HL-60/S4 (cell line): ENCODE data around the gene ATP9A.
"Not testable (repeated sequence)": the region's sequence is repeated elsewhere in the genome, so short reads cannot be mapped to it uniquely, and the experiment has no call there.

Experiments used
- in situ Hi-C: fragments of 300-500 bp; cut with MboI; formaldehyde crosslinking; loops from 2 replicates; pipeline ENCODE4 v1.14.3; 2022; ENCODE audit warnings: low sequenced_read_pairs

The ATP9A gene

DNA sequence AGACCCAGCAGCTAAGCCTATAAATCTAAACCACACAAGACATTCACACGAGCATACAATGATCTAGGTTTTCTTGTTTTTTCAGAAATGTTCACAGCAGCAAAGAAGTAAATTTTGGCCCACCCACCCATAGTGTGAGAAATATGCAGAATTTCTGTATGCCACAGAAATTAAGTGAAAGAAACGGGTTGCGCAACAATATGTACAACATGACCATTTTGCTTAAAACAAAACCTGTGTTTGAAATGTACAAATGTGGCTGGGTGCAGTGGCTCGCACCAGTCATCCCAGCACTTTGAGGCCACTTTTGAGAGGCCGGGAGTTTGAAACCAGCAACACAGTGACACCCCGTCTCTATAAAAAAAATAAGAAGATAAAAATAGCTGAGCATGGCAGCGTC lies 24.8 kb upstream of the ATP9A start:
- in situ Hi-C loops = no loop called here

DNA sequence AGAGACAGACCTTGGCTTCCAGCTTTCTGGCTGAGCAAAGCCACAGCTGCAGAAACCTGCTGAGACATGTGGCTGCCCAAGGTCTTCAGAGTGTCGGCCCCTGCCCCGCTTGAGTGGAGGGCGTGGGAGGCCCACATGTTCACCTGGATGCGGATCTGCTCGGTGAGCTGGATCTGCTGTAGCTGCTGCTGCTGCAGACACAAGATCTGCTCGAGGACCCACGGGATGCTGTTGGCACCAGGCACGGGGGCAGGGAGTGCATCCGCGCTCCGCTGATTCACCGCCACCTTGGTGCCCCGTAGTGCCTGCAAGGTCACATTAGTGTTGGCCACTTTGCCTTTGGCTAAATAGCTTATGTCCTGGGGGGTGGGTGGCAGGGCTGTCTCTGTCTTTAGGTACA lies 23.4 kb upstream of the ATP9A start:
- in situ Hi-C loops = no loop called here

DNA sequence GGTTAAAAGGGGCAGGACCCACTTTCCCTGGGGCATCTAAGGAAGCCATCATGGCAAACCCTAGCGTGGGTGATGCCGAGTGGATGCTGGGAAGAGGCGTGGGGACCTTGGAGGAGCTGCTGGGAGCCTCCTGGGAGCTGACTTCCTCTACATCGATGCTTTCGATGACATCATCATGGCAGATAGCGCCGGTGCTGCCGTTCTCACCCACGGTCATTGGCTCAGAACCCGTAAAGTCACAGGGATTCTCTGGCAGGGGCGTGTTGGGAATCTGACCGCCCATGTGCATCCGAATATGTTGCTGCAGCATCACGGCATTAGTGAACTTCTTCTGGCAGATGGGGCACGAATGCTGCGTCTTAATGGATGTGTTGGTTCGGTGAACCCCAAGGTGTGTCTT lies 22.1 kb upstream of the ATP9A start:
- in situ Hi-C loops = no loop called here

DNA sequence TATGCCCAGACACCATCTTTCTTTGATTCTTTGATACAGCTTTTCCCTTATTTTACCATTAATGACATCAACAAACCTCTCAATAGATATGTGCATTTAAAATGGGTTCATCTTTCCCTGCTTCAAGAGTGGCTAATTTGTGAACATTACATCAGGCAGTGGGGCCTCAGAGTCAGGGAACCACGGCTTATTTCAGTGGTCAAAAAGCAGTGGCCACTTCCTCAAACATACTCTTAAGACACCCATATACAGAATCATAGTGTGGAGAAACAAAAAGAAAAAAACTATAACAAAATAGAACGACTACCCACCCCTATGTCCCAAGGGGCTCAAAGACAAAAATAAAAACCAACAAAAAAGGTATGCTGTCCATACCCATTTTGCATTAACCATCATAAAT lies 21.2 kb upstream of the ATP9A start:
- in situ Hi-C loops = no loop called here

DNA sequence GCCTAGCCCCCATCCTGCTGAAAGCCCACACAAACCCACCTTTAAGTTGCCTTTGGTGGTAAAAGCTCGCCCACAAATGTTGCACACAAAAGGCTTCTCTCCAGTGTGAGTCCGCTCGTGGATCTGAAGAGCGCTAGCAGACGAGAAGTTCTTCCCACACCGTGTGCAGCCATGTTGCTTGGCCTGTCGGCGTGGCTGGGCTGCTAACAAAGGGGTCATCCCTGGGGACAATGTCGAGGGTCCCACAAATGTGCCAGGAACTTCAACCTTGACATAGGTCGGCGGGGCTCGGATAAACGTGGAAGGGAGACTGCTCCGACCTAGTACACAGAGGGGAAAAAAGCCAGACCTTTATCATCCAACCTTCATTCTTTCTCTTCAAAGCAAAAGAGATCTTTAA lies 20.6 kb upstream of the ATP9A start:
- in situ Hi-C loops = no loop called here

DNA sequence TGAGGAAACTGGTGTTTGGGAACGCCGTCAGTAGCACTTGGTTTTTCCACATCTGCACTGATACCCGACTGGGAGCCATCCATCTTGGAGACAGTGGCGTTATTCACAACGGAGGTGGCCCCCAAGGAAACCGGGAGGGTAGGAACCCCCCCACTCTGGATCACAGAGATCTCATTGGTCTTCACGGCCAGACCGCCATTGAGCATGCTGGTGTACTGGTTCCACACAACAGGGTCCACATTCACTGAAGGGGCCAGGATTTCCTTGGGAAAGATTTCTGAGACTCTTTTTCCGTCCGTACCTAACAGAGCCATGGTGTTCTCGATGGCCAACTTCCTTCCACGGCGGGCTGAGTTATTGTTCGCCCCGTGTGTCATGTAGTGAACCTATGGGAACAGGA lies 16.1 kb upstream of the ATP9A start:
- in situ Hi-C loops = no loop called here

DNA sequence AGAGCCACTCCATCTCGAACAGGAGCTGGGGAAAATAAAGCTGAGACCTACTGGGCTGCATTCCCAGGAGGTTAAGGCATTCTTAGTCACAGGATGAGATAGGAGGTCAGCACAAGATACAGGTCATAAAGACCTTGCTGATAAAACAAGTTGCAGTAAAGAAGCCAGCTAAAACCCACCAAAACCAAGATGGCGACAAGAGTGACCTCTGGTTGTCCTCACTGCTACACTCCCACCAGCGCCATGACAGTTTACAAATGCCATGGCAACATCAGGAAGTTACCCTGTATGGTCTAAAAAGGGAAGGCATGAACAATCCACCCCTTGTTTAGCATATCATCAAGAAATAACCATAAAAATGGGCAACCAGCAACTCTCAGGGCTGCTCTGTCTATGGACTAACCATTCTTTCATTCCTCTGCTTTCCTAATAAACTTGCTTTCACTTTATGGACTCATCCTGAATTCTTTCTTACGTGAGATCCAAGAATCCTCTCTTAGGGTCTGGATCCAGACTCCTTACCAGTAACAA lies 10.1 kb upstream of the ATP9A start:
- in situ Hi-C loops = not testable (repeated sequence)

DNA sequence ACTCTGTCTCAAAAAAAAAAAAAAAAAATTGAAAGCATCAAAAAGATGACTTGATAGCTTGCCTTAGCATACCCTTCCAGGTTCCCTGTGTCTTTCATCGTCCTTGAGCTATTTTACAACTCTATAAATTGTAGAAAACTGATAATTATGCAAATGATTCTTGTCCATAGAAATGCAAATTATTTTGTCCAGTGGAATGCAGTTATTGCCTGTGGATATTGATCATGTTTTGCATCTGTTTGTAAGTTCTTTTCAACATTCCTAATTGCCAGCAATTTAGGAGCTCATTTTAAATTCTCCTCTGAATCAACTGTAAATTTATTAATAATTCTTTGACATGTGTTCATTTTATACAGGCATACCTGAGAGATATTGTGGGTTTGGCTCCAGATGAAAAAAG lies 7.1 kb upstream of the ATP9A start:
- in situ Hi-C loops = no loop called here

DNA sequence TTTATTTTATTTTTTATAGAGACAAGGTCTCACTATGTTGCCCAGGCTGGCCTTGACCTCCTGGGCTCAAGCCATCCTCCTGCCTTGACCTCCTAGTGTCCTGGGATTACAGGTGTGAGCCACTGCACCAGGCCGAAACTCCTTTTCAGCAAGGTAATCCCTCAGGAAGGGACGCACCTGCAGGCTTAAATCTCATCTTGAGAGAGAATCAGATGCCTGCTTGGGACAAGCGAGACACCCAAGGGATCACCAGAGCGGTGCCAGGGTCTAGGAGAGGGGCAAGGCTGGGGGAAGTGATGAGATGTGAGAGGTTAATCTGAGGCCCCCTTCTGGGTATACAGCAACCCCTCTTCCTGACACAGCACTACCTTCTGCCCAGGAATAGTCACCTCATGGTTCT lies 4.0 kb upstream of the ATP9A start:
- in situ Hi-C loops = no loop called here

DNA sequence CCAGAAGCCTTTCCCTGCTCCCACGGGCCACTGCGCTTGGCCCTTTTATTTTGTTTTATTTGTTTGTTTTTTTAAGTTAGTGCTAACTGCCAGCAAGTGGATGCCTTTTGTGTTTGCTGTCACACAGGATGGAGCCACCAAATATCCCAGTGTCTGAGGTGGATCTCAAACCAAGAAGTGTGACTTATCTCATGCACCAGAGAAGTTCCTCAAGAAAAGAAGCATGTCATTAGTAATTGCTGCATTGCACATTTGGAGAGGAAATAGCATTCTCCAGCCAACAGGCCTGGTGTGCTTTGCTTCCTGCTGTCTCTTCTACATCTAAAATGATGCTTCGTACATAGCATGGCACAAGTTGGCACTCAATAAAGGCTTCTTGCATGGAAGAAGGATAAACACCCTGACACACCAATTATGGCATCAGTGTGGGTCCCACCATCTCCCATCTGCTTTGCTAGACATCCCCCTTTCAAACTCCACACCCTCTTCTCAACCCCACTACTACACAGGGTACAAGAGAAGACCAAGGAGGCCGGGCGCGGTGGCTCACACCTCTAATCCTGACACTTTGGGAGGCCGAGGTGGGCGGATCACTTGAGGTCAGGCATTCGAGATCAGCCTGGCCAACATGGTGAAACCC lies 1.9 kb upstream of the ATP9A start:
- in situ Hi-C loops = no loop called here

DNA sequence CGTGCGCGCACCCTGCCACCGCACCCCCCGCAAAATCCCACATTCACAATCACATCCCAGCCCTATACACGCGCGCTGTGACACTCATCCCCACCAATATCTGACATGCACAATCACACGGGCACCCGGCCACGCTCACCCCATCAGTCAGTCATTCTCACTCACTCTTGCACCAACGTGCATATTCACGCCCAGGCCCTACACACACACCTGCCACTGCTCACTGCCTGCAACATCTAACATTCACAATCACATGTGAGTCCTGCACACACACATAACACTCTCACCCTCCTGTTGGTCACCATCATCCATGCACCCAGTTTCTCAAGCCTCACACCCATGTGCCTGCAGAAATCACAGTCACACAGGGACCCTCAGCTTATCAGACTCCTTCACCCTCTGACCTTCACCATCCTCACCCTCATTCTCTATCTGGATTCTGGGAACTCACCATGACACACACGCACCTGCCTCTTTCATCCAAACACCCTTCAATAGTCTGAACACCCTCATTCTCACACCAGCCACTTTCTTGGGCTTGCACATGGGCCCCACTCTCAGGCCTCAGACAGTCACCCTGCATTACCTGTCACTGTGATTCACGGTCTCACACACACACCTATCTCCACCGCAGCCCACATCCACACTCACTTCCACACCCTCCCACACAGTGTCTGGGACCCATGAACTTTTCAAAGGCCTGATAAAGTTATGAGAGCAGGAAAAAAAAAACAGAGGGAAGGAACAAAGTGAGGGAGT lies 748 bp upstream of the ATP9A start:
- in situ Hi-C loops = no loop called here

DNA sequence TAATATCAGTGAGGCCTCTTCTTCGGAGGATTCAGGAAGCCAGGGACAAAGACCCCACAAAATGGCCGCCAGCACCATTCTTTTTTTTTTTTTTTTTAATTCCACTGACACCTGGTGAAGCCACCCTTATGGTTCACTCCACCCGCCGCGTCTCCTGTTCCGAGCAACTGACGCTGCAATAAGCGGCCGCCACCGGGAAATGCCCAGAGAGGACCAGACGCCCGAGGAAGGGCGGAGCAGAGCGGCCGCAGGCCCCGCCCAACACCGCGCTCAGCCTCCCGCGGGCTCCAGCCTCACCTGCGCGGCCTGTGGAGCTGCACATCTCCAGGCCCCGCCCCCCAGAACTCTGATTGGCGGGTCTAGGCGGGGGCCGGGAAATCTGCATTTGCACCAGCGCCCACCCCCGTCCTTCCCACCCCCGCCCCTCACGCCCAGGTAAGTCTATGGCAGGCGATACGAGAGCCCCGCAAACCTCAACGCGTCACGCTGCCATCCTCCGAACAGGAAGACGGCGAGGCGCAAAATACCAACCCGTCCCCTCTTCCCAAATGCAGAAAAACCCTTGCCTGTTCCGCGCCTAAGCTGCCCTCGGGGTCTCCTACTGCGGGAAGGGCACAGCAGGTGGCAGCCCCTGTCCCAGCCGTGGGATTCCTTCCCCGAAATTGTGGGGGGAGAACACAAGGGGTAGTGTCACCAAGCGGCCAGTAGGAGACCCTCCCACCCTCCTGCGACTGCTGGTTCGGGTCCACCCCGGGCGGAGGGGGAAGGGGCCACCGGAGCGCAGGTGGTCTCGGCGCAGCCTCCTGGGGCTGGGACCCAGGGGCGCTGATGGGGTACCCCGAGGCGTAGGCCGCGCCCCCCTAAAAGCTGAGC lies 960 bp downstream of the ATP9A start:
- in situ Hi-C loops = no loop called here

DNA sequence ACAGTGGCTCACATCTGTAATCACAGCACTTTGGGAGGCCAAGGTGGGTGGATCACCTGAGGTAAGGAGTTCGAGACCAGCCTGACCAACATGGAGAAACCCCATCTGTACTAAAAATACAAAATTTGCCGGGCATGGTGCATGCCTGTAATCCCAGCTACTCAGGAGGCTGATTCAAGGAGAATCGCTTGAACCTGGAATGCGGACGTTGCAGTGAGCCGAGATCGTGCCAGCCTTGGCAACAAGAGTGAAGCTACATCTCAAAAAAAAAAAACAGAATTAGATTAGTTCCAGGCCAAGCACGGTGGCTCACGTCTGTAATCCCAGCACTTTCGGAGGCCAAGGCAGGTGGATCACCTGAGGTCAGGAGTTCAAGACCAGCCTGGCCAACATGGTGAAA lies 2.8 kb downstream of the ATP9A start:
- in situ Hi-C loops = not testable (repeated sequence)

DNA sequence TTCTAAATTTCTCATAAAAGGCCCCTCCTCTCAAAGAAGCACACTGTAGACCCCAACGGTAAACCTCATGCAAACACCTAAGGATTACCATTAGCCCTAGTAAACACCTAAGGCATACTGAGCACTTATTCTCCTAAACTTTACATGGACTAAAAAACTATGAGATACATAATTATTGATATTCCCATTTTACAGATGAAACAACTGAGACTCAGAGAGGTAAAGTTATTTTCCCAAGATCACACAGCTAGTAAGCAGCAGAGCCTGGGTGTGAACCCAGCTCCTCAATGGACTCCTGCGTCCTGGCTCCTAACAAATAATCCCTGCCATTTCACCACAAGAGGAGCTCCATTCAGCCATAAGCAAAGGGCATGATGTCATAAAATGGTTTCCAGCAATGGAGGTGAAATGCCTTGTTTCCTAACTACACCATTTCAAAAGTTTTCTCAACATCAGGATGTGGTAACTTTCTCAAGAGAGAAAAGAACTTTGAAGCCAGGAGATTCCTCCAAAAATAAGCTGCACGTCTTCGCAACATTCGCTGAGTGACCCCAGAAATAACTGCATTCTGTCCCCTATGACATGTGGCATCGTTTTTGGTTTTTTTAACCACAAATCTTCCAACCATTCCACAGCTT lies 4.1 kb downstream of the ATP9A start:
- in situ Hi-C loops = no loop called here

DNA sequence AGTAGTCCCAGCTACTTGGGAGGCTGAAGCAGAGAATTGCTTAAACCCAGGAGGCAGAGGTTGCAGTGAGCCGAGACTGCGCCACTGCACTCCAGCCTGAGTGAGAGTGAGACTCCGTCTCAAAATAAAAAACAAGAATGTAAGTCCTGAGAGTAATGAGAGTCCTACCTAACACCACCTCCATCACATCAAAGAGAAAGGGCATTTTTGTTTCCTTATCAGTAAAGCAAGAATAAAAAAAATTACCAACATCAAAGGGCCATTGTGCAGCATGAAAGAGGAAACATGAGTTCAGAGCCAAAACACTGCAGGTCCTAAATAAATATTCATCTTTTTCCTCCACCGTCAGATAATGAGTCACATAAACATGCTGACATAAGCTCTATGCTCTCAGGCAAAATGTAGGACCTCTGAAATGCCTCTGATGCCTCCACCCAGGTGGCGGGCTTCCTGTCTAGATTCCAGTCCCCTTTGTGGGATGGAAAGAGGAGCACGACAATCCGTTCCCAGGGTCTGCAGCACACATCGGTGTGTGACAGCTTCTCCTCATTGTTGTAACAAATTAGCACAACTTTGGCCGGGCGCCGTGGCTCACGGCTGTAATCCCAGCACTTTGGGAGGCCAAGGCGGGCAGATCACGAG lies 7.2 kb downstream of the ATP9A start:
- in situ Hi-C loops = no loop called here

DNA sequence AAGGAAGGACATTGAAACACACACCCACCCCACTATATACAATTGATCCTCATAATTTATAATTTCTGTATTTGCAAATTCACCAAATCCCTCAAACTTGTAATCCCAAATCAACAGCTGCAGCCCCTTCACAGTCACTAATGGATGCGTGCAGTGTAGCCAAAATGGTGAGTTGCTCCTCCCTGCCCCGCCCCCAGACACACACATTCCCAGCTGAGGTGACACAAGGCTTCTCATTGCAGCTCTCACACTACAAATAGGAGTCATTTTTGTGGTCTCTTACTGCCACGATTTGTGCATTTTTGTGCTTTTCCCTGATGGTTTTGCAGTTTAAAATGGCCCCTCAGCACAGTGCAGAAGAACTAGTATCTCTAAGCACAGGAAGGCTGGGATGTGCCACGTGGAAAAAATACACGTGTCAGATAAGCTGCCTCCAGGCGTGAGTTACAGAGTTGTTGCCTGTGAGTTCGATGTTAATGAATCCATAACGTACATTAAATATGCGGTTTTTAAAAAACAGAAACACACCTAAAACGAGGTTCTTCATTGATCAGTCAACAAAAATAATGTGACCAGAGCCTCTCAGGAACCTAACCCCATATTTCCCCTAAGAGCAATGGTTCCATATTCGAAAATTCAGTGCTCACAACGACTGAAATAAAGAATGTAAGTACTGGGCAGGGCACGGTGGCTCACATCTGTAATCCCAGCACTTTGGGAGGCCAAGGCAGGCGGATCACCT lies 8.2 kb downstream of the ATP9A start:
- in situ Hi-C loops = no loop called here

DNA sequence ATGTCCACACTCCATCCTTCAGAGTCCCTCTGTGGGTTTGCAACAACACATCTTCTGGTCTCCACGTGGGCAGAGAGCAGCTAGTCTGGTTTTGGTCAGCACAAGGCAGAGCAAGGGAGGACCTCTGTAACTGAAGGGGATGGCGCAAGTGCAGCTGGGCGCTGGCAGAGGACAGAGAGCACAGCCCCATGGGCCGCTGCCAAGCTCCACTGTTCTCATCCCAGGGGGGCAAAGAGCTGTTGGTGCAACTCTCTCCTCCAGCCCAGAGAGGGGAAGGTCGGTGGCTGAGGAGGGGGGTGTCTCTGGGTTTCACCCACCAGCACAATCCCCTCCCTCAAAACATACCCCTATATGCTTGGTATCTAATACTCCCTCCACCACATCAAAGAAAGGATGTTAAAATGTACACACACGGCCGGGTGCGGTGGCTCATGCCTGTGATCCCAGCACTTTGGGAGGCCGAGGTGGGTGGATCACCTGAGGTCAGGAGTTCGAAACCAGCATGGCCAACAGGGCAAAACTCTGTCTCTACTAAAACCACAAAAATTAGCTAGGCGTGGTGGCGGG lies 9.1 kb downstream of the ATP9A start:
- in situ Hi-C loops = no loop called here

DNA sequence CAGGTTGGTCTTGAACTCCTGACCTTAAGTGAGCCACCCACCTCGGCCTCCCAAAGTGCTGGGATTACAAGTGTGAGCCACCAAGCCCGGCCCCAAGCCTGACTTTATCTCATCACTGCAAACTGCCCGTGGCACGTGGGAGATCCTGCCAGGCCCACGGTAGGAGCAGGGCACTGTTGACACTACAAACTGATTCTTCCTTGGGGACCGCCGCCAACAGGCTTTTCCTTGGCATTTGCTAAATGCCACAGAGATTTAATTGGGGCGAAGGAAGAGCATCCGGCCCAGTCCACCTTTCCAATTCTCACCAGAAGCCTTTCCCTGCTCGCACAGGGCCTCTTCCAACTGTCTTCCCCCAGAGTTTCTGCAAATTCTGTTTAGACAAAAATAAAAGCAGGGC lies 11.0 kb downstream of the ATP9A start:
- in situ Hi-C loops = no loop called here

DNA sequence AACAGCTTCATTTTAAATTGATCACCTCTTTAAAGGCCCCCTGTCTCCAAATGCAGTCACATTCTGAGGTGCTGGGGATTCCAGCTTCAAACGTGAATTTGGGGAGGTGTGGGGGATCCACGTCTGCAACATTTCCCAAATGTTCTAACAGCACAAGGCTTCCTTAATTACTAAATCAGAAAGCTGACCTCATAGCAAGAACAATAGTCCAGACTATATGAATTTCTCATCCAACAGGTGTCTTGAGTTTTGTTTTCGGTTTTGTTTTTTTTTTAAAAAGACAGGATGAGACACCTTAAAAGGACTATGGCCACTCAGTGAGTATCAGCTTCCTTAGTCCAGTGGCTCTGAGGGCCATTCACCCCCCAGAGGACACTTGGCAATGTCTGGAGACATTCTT lies 11.5 kb downstream of the ATP9A start:
- in situ Hi-C loops = no loop called here

DNA sequence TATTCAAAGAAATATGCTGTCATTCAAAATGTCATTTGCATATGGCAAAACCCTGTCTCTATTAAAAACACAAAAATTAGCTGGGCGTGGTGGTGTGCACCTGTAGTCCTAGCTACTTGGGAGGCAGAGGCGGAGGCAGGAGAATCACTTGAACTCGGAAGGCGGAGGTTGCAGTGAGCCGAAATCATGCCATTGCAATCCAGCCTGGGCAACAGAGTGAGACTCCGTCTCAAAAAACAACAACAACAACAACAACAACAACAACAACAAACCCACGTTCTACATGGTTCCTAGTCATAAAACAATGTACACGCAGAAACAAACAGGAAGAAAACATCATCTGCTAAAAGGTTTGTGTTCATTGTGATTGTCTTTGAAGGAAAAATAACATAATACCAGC lies 15.0 kb downstream of the ATP9A start:
- in situ Hi-C loops = not testable (repeated sequence)
